NCI-H2196 treated with DMSO at 0.1 percent for 48 hours (cell line): ENCODE data around the gene CDH4.

Experiments
- DNase-seq: peaks from one replicate; lab custom pipeline; 2025; ENCODE audit not compliant: unreplicated experiment; lab: John Stamatoyannopoulos, UW

Gene CDH4

DNA sequence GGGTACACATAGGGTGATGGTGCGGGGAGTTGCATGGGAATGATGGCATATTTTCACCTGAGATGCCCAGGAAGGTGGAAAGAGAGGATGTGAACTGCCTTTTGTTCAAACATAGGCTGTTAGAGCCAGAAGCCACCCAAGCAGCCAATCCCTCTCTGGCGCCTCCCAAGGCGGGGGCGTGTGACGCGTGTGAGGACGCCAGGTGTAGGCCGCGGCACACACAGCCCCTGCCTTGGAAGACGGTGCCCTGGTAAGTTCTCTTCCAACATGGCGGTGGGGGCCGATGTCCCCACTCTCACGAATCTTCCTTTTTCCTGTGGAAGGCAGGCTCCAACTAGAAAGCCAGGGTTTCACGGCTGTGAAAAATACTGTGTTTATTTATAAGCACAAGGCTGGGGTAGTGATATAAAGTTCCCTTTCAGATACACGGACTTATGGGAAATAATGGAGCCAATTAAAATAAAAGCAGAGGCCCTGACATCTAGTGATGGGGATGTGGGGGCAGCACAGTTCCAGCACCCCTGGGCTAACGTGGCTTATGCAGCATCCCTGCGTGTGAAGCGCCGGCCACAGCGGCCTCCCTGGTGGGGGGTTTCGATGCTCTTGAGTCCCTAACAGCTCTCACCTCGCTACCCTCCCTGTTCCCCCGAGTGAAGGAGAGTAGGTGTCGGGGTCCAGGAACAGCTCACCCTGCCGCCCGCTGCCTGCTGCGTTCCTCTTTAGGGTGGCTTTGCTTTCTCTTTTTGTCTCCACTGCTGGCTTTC is 28.3 kb downstream of the CDH4 start:
- no peak for DNase-seq

DNA sequence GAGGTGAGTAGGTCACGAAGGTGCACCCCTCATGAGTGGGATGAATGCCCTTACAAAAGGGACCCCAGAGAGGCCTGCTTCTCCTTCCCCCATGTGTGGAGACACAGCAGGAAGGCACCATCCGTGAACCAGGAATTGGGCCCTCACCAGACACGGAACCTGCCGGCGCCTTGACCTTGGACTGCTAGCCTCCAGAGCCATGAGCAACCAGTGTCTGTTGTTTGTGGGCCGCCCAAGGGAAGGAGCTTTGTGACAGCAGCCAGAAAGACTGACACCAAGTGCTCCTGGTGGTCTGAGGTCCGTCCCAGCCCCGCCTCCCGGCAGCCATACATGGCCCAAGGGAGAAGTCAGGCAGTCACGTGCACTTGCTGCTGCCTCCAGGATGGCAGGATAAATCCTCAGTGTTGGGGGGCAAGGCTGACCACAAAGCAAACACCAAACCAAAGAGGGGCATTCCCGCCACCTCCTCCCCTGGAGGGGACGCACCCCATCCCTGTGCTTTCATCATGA is 29.3 kb downstream of the CDH4 start:
- no peak for DNase-seq

- DNase-seq, result no peak
Measured at GRCh38 chr20:61284752-61285151, 32.7 kb downstream of the CDH4 start.

GRCh38 chr20:61285152-61285645 is 33.1 kb downstream of the CDH4 start:
- DNase-seq, result no peak

DNA sequence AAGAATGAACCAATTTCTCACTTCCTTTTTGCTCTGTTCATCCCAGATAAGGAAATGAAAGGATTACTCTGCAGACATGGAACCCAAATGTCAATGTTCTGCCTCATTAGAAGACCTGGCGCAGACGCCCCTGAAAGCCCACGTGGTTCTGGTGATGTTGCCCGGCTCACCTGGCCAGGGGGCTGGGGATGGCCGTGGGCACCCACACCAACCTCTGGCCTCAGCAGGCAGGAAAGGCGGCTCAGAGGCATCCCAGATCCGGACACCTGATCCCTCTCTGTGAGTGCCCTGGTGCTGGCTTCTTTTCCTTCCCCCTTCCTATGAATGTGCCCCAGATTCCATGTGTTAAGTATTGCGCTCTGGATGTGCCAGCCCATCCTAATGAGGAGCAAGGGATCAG is 33.6 kb downstream of the CDH4 start:
- no peak for DNase-seq

GRCh38 chr20:61287583-61288275 is 35.7 kb downstream of the CDH4 start:
- DNase-seq, result no peak

GRCh38 chr20:61288331-61288784 is 36.3 kb downstream of the CDH4 start:
- no peak for DNase-seq

DNA sequence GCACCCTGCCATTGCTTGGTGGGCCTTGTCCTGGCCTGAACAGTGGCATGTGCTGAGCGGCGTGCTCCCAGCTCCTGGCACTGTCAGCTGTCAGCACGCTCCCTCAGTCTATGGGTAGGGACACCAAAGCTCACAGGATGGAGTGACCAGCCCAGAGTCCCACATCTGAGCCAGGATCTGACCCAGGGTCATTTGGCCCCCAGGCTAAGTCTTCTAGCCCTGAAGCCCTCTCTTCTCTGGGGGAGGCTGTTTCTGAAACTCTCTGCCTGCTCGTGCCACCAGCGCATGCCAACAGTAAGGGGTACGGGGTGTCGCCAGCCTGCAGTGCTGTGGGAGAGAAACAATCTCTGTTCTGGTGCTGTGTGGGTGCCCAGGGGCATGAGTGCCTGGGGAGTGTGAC is 37.1 kb downstream of the CDH4 start:
- DNase-seq, result no peak

DNA sequence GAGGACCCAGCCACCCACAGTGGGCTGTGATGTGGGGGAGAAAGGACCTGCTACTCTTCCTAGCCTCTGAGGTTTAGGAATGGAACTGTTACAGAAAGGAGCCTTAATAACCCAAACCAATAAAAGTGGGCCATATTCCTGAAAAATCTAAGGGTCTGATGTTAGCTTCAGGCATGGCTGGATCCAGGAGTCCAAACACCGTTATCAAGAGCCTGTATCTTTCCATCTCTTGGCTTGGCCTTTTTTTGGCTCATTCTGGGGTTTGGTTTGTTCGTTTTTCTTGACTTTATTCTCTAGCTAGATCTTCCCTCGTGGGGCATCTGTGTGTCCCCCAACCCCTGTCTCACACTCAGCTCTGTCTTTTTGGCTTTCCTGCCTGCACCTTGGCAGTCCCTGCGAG is 38.7 kb downstream of the CDH4 start:
- DNase-seq, result no peak

DNA sequence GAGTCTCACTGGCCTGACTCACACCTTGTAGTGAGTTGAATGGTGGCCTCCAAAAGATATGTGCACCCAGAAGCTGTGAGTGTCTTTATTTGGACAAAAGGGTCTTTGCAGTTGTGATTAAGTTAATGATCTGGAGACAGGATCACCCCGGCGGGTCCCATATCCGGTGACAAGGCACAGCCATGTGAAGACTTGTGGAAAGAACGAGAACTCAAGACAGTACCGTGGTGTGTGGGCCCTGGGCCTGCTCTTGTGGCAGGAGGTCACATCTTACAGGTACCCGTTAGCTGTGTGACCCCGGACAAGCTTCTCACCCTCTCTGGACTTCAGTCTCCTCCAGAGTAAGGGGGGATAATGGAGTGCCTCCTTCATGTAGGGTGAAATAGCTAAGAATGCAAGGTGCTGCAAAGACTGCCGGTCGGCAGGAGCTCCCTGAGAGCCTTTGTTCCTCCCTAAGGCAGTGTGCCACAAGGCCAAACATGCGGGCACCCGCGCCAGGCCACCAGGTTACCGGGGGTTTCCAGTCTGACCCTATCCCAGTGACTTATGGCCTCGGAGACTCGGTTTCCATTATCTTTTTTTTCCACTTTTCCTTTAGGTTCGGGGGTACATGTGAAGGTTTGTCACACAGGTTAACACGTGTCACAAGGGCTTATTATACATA is 39.2 kb downstream of the CDH4 start:
- DNase-seq, result no peak

GRCh38 chr20:61292391-61292790 is 40.3 kb downstream of the CDH4 start:
- no peak for DNase-seq

GRCh38 chr20:61292821-61293612 is 41.0 kb downstream of the CDH4 start:
- DNase-seq, result no peak

- no peak for DNase-seq
Measured at GRCh38 chr20:61293951-61294350, 41.9 kb downstream of the CDH4 start.

DNA sequence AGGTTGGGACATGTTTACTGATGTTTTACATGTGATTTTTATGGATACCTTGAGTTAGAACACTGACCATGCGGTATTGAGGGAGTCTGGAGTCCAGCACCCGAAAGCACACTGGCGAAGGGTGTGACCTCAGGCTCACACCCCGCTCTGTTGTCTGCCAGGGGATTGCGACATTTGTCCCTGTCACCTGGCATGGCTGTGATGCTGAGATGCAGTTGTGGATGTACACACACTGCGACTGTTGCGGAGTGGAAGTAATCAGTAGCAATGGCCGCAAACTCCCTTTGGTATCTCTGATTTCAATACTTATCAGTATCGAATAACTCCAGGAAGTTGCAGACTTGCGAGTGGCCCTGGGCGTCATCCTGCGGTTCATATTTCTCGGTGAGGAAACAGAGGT is 43.2 kb downstream of the CDH4 start:
- DNase-seq, result no peak

- DNase-seq, result no peak
Measured at GRCh38 chr20:61295682-61296628, 43.9 kb downstream of the CDH4 start.

GRCh38 chr20:61296629-61297019 is 44.6 kb downstream of the CDH4 start:
- DNase-seq, result no peak

- DNase-seq, result no peak
Measured at GRCh38 chr20:61297491-61297890, 45.4 kb downstream of the CDH4 start.

GRCh38 chr20:61297986-61298385 is 45.9 kb downstream of the CDH4 start:
- DNase-seq, result no peak

DNA sequence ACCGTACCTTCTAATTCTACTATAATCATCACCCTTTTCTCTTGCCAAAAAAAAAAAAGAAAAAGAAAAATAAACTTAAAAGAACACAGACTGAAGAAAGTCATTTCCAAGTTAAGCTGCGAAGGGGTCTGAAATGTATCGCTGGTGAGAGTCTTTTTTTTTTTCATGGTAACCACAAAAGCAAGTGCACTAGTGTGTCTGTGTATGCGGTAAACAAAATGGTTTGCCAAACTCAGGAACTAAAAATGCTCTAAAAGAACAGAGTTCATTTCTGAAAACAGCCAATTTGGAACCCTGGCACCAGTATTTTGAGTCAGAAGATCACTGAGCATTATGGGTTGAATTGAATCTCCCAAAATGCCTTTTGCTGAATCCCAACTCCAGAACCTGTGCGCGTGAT is 46.6 kb downstream of the CDH4 start:
- DNase-seq, result no peak

DNA sequence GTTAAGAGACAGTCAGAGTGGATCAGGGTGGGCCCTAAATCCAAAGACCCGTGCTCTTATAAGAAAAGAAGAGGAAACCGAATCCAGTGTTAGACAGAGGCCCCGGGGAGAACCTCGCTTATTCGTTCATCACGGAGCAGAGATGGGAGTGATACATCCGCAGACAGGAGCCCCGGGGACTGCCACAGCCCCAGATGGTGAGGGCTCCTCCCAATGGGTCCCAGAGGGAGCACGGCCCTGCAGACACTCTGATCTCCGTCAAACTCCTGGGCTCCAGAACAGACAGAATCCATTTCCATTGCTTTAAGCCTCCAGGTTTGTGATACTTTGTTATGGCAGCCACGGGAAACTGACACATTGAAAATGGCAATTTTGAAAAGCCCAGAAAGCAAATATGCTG is 47.0 kb downstream of the CDH4 start:
- no peak for DNase-seq
